NCI-H128 (cell line): ENCODE measurements around the gene DIO2.

ENCODE experiments used
- DNase-seq: peaks from one replicate; lab custom pipeline; 2025; ENCODE audit not compliant: unreplicated experiment; lab: John Stamatoyannopoulos, UW

Gene DIO2

DNA sequence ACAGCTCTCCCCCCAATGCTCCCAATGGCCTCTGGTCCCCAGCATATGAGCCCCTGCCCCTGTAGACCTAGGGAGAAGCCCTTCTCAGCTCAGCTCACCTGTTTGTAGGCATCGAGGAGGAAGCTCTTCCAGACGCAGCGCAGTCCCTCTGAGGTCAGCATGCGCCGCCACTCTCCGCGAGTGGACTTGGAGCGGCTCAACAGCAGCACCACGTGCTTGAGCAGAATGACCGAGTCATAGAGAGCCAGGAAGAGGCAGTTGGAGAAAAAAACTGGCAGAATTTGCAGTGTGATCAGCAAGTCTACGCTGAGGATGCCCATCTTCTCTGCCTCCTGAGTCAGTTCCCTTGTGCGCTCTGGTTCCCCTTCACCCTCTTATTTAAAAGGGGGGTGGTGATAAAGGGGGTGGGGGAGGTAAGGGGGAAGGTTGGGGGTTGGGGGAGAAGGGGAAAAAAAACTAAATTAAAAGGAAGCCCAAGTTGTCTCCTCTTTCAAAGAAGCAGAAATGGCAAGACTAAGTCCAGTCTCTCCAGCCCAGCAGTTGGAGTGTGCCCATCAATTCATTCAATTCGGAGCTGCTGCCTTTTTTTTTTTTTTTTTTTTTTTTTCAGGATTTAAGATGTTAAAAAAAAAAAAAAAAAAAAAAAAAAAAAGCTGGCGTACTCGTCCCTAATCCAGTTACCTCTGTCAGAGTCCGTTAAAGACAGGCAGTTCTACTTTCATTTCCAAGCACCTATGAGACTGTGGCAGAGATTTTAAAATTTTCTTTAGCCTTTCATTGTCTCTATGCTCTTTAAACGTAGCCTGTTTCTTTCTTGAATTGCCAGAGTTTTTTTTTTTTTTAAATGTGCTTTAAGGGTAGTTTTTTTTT is at the start of gene DIO2:
Gene DIO2 (minus strand): TSS at position 352 of the 870 bp plus-strand sequence. CDS start 32 bp downstream, at position 320.
- DNase-seq = no peak

DNA sequence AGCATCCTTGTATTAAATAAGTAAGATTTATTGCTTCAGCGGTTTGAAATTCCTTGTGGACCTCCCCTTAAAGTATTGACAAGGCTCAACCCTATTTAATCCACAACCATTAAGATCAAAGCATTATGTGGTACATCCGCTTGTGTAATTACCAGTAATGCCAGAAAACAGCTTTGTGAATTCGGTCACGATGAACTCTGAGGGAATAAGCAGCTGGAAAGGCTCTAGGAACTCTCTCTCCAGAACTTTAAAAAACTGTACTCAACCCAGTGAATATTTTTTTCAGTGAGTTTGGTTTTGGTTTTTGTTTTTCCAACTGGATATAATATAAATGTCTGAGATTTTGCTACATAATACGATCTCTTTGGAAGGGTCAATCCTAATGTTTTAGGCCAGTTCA is 49.3 kb upstream of the DIO2 start:
- no peak for DNase-seq

DNA sequence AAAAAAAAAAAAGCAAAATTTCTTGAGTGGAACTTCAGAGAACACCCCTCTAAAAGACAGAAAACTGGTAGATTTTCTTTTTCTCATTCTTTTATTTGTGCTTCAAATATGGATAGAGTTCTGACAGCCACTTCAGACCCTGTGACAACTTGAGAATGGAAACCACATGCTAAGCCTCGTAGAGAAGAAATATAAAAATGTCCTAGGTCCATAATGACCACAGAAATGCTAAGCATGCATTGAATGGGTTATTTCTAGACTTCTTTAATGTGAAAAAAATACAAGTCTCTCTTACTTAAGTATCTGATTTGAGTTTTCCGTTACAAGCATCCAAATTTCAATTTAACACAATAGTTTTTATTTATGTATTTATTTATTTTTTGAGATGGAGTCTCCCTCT is 28.3 kb upstream of the DIO2 start:
- DNase-seq = no peak

DNA sequence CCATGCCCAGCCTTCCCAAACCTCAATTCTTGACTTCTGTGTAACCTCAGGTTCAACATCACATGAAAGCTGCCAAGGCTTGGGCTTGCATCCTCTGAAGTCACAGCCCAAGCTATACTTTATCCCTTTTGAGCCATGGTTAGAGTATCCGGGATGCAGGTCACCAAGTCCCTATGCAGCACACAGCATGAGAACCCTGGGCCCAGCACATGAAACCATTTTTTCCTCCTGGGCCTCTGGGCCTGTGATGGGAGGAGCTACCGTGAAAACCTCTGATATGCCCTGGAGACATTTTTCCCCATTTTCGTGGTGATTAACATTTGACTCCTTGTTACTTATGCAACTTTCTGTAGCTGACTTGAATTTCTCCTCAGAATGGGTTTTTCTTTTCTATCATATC is 25.8 kb upstream of the DIO2 start:
- DNase-seq = no peak

DNA sequence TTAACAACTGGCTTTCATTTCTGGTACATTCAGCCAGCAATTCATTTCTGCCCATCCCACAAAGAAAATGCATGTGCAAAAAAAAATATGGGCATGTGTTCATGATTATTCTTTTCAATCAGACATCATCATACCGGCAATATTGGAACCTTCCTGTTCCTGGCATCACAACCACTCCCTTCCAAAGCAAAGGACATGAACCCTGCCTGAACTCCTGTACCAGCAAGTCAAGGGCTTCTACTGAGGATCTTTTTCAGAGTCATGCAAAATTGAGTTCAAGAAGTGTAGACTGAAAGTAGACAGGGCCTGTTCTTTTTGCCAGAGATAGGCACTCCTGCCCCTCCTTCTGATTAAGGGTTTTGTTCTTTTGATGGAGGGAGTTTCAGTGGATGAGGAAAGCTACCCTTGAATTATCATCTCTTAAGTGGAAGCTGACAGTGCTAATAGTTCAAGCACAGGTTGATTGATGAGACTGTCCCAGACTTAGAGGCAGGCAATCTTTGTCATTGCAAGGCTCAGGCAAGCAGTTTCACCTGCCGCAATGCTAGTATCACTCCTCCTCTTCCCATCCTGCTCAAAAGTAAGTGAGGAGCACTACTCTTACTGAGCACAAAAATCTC is 22.3 kb upstream of the DIO2 start:
- DNase-seq = no peak

DNA sequence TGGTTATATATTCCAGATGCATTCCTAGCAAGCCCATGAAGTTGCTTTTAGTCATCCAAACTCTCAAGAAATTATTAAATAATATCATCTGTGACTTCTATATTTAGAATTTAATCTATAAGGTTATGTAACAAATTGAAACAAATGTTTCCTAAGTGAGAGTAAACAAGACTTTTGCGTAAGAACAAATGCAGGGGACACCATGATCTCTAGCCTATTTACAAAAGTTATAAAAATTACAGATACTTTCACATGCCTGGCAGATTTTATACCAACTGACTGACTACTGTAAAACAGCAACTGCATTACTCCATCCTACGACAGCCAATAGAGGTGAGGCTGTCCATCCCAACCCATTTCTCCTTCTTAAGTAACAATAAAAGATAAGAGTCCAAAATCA is 20.4 kb upstream of the DIO2 start:
- no peak for DNase-seq

DNA sequence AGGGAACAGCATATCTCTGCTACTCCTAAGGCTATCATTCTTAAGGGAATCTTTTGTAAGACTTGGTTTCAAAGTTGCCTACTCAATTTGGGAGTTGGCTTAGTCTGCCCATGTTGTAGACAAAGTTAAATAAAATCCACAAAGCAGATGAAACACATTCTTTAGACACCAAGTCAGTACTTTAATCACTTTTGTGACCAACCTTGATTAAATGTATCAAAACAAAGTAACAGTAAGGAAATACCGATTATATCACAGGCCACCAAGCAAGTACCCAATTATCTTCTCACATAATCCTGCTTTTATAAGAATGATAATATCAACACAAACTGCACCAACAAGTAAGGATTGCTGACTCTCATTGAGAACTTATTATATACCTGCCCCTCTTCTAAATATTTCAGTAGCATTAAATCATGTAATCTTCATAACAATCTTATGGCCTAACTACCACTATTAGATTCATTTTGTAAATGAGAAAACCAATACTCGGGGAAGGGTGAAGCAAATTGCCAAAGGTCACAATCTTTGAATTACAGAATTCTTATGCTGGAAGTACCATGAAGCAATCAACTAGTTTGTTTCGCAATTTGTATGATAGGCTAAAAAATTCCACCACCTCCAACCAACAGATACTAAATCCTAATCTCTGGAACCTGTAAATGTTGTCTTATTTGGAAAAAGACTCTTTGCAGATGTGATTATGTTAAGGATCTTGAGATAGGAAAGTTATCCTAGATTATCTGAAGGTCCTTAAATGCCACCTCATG is 12.6 kb upstream of the DIO2 start:
- DNase-seq = no peak

DNA sequence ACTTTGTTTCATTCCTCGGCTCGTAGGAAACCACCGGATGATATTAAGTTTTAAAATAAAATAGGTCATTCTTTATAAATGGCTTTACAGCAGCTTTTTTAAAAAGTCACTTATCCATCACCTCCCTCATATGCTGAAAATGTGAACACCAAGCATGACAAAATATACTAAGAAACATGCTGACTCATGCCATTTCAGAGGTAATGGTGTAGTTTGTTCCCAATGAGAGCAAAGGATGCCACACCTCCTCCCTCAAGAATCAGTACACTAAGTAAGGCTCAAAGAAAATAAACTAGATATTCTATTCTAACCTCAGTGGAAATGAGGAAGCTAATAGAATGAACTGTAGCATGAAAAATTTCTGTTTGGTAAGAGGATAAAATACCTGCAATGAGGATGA is 5.5 kb upstream of the DIO2 start:
- no peak for DNase-seq

DNA sequence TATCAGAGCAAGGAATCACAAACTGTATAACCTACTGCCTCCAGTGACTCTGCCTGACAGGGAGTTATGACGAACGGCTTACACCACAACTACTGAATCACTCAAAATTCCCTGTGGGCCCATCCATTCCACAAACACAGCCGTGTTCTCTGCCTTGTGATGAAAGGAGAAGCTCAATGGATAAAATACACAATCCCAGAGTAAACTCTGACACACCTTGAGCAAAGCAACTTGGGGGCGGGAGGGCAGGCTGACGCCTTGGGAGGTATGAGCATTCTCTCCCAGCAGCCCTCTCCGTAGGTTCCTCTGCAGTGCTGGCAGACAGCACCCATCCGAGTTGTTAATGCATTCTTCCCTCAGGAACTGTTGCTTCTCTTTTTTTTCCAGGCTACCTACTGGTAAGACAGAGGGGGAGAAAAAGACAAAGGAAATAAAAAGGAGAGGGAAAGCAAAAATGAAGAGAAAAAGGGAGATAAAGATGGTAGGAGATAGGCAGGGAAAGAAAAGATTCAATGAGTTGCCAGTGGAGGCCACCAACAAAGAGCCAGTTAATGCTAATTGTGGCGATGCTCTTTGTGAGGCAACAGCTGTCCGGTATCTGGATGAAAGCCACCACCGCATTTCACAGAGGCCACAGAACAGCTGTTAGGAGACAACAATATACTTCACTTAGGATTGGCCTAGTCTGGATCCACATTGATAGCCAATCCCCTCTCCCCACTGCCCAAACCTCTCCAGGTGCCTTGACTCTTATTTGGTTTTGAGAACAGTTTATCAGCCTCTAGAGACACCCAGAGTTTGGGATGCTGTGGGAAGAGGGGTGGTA is 4.7 kb upstream of the DIO2 start:
- DNase-seq = no peak

DNA sequence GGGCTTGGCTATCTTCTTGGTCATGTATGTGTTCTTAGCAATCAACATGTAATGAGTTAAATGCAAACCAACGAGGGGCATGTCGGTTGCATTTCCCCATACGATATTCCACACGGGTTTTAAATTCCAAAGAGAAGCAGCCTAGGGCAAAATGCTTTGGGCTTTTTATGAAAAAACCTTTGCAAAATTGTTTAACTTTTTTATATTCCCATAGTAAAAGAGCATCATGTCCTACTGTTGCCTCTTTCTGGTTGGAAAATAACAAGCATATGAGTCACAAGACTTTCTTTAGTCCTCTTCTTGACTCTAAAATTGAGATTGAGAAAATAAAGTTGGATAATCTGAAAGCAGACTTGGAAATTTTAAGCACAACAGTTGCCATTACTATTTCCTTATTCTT is 3.8 kb upstream of the DIO2 start:
- no peak for DNase-seq

DNA sequence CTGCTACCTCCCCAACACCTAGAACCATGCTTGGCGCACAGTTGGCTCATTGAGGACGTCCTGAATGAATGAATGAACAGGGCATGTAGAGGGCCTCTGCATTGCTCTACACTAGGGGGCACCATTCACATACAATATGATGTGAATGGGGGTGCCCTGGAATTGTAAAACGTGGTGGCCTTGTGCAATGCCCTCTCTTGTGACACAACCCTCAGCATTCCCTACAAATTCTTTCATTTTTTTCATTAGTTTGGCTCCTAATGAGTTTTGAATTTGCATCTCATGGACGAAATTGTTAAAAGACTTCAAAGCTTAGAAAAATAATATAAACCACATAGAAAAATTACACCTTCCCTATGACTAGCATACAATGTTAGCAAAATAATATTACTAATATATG is 2.3 kb upstream of the DIO2 start:
- no peak for DNase-seq

DNA sequence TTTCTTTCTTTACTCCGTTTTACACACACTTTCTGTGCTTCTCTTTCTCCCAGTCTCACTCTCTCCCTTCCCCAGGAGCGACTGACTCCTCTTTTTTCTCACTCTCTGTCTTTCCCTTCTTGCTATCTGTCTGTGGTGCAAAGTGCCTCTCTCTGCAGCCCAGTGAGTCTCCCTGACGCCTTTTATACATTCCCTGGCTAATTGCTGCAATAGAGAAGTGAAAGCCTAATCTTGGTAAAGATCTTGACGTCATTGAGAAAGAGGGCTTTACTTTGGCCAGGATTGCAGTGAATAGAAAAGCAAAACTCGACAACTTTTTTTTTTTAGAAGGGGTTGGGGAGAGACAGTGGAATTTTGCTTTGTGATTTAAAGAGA is 706 bp upstream of the DIO2 start:
- DNase-seq = no peak

DNA sequence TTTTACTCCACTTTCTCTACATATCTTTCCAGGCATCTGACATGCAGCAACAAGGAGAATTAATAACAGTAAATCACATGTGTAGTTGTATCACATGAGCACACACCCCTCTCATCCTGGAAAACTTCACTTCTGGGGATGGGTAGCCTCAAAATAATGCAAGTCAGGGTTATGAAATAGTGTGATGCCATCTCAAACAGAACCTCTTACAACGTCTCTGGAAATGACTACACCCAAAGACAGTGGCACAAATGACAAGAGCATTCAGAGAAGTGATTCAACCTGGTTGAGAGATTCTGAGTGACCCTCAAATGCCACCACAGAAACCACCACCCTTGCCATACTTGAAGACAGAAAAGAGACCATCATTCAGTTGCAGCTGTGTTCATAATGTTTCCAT is 2.8 kb downstream of the DIO2 start:
- no peak for DNase-seq

DNA sequence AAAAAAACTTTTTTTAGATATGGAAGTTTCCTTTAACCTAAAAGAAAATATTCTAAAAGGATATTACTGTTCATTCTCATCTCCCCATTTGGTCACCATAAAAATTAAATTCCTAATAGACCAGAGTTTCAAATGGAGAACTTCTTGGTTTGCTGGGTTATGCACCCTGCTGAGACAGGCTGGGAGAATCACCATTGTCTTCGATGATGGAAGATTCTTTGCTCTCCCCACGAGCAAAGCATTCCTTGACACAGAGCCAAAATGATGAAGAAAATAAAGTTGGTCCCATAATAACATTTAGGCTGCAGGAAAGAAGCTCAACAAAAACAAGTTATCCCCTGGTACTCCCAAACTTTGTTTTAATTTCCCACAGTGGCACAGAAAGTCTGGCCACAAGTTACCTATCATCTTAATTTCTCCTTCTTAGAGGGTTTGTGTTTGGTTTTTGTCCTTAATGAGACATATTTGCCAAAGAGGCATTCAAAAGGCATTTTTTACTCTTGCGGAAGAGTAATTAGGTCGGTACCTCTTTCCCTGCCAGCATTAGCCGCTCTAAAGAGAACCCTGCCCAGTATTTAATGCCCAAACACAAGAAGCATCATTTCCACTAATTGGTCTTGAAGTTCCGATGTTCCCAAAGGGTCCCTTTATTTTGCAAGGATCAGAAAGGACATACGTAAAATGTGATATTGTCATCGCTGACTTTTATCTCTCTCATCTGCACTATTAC is 4.8 kb downstream of the DIO2 start:
- DNase-seq = no peak

DNA sequence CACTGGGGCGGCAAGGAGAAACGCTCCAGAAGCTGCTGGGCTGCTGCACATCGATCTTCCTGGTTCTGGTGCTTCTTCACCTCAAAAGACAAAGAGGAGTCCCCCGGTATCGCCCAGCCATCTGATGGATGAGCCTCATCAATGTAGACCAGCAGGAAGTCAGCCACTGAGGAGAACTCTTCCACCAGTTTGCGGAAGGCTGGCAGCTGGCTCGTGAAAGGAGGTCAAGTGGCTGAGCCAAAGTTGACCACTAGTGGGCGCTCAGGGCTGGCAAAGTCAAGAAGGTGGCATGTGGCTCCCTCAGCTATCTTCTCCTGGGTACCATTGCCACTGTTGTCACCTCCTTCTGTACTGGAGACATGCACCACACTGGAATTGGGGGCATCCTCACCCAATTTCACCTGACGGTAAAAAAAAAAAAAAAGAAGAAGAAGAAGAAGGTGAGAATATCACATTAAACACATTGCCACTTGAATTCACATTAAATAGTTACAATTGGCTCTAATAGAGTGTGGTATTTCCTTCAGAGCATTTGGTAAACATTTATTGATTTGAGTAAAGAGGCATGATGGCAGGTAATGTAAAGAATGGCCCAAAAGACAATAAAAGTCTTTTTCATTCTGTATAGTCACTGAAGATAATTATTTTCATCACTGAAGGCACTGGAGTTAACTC is 8.3 kb downstream of the DIO2 start:
- DNase-seq = no peak

DNA sequence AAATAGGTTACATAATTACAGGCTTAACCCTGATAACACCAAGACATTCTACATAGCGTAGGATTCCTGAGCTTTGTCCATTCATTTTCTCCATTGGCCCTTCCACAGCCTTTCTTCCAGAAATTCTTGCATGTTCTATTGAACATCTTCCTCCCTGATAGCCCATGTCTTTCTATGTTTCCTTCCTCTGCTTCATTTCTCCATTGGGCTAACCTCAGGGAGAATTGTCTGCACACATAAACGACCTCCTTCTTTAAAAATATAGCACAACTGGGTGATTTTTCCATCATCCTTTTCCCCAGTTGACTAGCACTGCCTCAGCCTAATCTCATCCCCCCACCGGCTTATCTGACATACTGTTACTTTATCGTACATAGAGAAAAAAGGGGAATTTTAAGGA is 11.2 kb downstream of the DIO2 start:
- no peak for DNase-seq

DNA sequence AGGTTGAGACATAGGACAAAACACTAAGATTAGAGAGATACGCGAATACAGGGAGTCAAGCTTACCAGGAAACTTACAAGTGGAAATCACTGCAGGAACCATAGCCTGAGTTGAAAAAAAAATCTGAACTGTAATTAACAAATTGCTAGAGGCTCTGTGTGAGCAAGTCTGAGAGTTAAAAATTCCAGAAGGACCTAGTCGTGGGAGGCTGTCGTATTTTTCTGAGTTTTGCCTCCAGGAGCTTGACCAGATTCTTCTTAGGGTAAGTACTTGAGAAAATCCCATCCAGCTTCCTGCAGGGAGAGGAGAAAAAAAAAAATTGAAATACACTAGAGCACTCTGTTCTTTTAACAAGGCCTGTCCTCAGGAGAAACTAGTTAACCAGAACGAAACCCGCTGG is 22.7 kb downstream of the DIO2 start:
- DNase-seq = no peak

DNA sequence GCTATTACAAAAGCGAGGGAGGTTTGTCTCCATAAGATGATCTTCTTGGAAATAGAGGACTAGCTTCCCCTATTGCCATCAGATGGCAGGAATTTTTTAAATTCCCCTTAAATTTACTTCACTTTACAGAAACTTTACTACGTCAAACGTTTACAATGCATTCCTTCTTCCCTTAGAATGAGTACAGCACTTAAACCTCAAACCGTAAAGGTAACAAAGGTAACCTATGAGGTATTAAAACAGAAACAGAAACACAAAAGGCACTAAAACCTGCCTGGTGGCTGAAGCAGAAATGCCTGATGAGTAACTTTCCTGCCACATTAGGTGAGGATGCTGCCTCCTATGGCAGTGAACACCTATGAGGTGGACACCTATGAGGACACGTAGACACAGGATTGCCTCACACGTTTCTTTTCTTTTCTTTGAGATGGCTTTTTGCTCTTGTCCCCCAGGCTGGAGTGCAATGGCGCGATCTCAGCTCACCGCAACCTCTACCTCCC is 25.0 kb downstream of the DIO2 start:
- no peak for DNase-seq

DNA sequence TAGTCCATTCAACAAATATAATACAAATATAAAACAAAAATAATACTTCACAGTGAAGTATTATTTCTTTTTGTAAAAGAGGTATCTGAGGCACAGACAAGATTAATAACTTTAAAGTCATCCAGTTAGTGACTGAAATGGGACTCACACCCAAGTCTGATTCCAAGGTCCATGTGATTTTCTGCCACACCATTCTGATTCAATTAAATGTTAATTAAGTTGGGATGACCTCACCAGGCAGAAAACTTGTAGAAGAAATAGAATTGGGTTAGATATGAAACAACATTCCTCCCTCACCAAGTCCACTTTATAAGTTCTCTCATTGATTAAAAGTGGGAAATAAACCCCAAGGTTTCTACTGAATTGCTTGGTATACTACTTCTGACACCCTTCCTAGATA is 34.4 kb downstream of the DIO2 start:
- DNase-seq = no peak
